LNCaP clone FGC (cell line): ENCODE data around the gene PIK3C3.

ENCODE experiments used
- DNase-seq: peaks from one replicate; pipeline ENCODE4 v3.0.0-alpha.2; 2011; ENCODE audit warnings: low read depth
- H3K4me3 ChIP-seq: 2 replicates; pipeline ENCODE4 v1.5.1; 2011; ENCODE audit warnings: mild to moderate bottlenecking, low read depth, low read length, control low read depth
- CTCF ChIP-seq: IDR thresholded peaks from 2 replicates; pipeline ENCODE4 v1.5.1; 2012; ENCODE audit warnings: mild to moderate bottlenecking; ENCODE audit not compliant: control insufficient read depth, insufficient read depth; ENCODE audit errors: extremely low read depth

Gene PIK3C3

GRCh38 chr18:41922841-41923240, 32.2 kb upstream of the PIK3C3 start:
- DNase-seq = no peak
- H3K4me3 ChIP-seq = no peak overlapping the region
- TF ChIP-seq CTCF = no peak

- no peak for DNase-seq
- TF ChIP-seq CTCF = no peak
- H3K4me3 ChIP-seq = no peak overlapping the region
Measured at GRCh38 chr18:41923446-41923845, 31.6 kb upstream of the PIK3C3 start.

- H3K4me3 ChIP-seq = no peak overlapping the region
- DNase-seq = no peak
- no peak for TF ChIP-seq CTCF
Measured at GRCh38 chr18:41928581-41928980, 26.5 kb upstream of the PIK3C3 start.

- no peak for DNase-seq
- no peak for TF ChIP-seq CTCF
- no peak overlapping the region for H3K4me3 ChIP-seq
Measured at GRCh38 chr18:41932899-41933298, 22.1 kb upstream of the PIK3C3 start.

- TF ChIP-seq CTCF = no peak
- H3K4me3 ChIP-seq = no peak overlapping the region
- DNase-seq = no peak
Measured at GRCh38 chr18:41933778-41934177, 21.3 kb upstream of the PIK3C3 start.

- no peak for TF ChIP-seq CTCF
- no peak overlapping the region for H3K4me3 ChIP-seq
- no peak for DNase-seq
Measured at GRCh38 chr18:41936471-41937134, 18.4 kb upstream of the PIK3C3 start.

GRCh38 chr18:41938445-41938844, 16.6 kb upstream of the PIK3C3 start:
- DNase-seq = no peak
- no peak for TF ChIP-seq CTCF
- H3K4me3 ChIP-seq = no peak overlapping the region
